GM12892 (cell line): Measurements from ENCODE around the gene NME7.

Experiments
- POLR2A ChIP-seq: IDR thresholded peaks from 2 replicates; pipeline ENCODE4 v1.6.1; 2011; ENCODE audit warnings: low read depth, low read length, control low read depth
- POLR2AphosphoS5 ChIP-seq: IDR thresholded peaks from 2 replicates; pipeline ENCODE4 v1.6.1; 2011; ENCODE audit warnings: low read depth, low read length, control low read depth
- TAF1 ChIP-seq: IDR thresholded peaks from 2 replicates; pipeline ENCODE4 v1.6.1; 2011; ENCODE audit warnings: low read depth, mild to moderate bottlenecking, control low read depth, low read length, borderline replicate concordance

GRCh38 chr1:169321539-169321938 is 46.1 kb downstream of the NME7 start:
- TF ChIP-seq POLR2A (no peak), TAF1 (no peak), POLR2AphosphoS5 (no peak)
